Karpas-422 (cell line): ENCODE results near the gene PLXNA1. TPM values are rescaled to one million over a fixed set of nuclear protein-coding genes. Genes with fewer than 3 reads are reported as not detected.

Experiments
- DNase-seq: peaks from one replicate; pipeline ENCODE4 v3.0.0-alpha.2; 2015
- H2AFZ ChIP-seq: fragments of 200-600 bp; sonication (generic); 2 replicates; pipeline ENCODE4 v1.6.1; 2014; ENCODE audit warnings: antibody characterized with exemption, low read length, mixed read lengths
- H3K27ac ChIP-seq: fragments of 200-600 bp; sonication (generic); 2 replicates; pipeline ENCODE4 v1.5.1; 2014; ENCODE audit warnings: mild to moderate bottlenecking, low read length, moderate library complexity
- H3K27me3 ChIP-seq: fragments of 200-600 bp; sonication (generic); 2 replicates; pipeline ENCODE4 v1.6.1; 2014; ENCODE audit warnings: low read length, mixed read lengths
- H3K36me3 ChIP-seq: fragments of 200-600 bp; sonication (generic); 2 replicates; pipeline ENCODE4 v1.6.1; 2014; ENCODE audit warnings: low read length, mixed read lengths; ENCODE audit not compliant: insufficient read depth
- H3K4me1 ChIP-seq: fragments of 200-600 bp; sonication (generic); 2 replicates; pipeline ENCODE4 v1.6.1; 2014; ENCODE audit warnings: mild to moderate bottlenecking, low read length, mixed read lengths
- H3K4me2 ChIP-seq: fragments of 200-600 bp; sonication (generic); 2 replicates; pipeline ENCODE4 v1.6.1; 2014; ENCODE audit warnings: low read length, low read depth, mild to moderate bottlenecking; ENCODE audit not compliant: poor library complexity, severe bottlenecking
- H3K4me3 ChIP-seq: fragments of 200-600 bp; sonication (generic); 2 replicates; pipeline ENCODE4 v1.5.1; 2014; ENCODE audit warnings: mild to moderate bottlenecking, antibody characterized with exemption, low read length, mixed read lengths
- H3K79me2 ChIP-seq: fragments of 200-600 bp; sonication (generic); 2 replicates; pipeline ENCODE4 v1.6.1; 2014; ENCODE audit warnings: mild to moderate bottlenecking, low read length, mixed read lengths
- H3K9ac ChIP-seq: fragments of 200-600 bp; sonication (generic); 2 replicates; pipeline ENCODE4 v1.6.0; 2014; ENCODE audit warnings: low read length
- H3K9me2 ChIP-seq: fragments of 200-600 bp; sonication (generic), shearing (Covaris generic); replicated peaks from 2 replicates; pipeline ENCODE4 v1.6.0; 2014; ENCODE audit warnings: mild to moderate bottlenecking, low read length, moderate library complexity; ENCODE audit not compliant: insufficient read depth
- H3K9me3 ChIP-seq: fragments of 300-700, 200-600 bp; sonication (generic); 2 replicates; pipeline ENCODE4 v1.6.1; 2014; ENCODE audit warnings: low read length, mixed read lengths
- H4K20me1 ChIP-seq: fragments of 200-600 bp; sonication (generic); 2 replicates; pipeline ENCODE4 v1.6.1; 2014; ENCODE audit warnings: mild to moderate bottlenecking, antibody characterized with exemption, low read length, low read depth; ENCODE audit not compliant: insufficient read depth
- total RNA-seq: library from RNA; depleted of rRNA; stranded (reverse); fragments of >200 nt; shearing (Covaris generic); gene quantifications from 2 replicates; pipeline ENCODE4 v1.2.3, GENCODE V29; 2014; ENCODE audit warnings: low replicate concordance

The PLXNA1 gene
- total RNA-seq, 1 experiment from 2014 or later = 7.5 TPM

DNA sequence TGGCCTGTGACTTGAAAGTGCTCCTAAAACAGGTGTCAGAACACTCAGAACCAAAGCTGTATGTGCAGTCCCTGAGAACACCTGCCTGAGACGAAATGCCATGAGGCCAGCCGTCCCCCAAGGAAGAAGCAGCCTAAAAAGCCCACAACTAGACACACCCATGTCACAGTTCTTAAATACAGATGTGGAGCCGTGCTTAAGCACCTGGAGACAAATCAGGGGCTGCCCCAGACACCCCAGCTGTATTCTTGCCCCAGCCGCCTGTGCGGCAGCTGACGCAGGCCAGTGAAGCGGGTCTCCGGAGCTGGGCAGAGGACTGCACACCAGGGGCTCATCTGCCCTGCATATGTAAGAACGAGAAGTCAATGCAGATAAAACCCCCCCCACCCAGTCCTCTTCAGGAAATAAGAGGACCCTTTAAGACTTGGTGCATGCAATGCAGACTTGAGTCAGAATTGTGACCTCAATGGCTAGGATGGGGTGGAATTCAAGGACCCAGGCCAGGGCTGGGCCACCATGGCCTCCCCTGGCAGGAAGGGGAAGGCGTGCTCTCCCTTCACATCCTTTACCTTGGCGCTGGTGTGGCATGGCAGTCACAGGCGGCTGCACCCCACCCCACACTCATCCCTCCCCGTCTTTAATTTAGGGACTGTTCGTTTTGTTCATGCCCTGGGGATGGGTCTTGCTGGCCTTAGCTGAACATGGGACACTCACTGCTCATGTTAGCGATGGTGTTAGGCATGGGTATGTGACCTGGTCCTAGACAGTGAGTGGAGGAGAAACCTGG is 27.7 kb upstream of the PLXNA1 start:
- Histone ChIP-seq H4K20me1 (0 out of 2 replicates have a peak, but pooled peaks cover 10% of the 10 kb centered on the region), H3K36me3 (no peaks in the 10 kb centered on the region), H3K79me2 (no peaks in the 10 kb centered on the region), H3K4me2 (no peak overlapping the region), H3K4me3 (no peak overlapping the region), H3K9ac (no peak overlapping the region), H3K4me1 (peaks cover 10% of the 10 kb centered on the region; the same call in 1 of the 2 replicates), H3K27me3 (no peaks in the 10 kb centered on the region), H3K27ac (no peak overlapping the region), H3K9me3 (no peaks in the 10 kb centered on the region), H3K9me2 (no peaks in the 10 kb centered on the region), H2AFZ (no peak overlapping the region)
- DNase-seq = peak; percentile 51

DNA sequence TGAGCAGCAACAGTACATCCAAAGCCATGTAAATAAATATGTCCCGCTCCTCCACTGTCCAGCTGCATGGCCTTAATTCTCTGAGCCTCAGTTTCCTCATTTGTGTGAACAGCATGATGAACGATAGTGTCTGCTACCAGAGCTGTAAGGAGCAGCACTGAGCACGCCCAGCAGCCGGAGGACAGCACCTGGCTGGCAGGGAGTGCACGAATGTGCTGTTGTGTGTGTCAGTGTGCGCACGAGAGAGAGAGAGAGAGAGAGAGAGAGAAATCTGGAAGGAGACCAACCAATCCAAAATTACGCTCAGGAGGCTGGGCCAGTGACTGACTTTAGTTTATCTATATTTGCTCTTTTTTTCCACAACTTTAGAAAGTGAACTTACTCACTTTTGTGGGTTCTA is 26.6 kb upstream of the PLXNA1 start:
- peaks cover 10% of the 10 kb centered on the region; the same call in 1 of the 2 replicates for H3K4me1 ChIP-seq
- H3K36me3 ChIP-seq = no peaks in the 10 kb centered on the region
- no peaks in the 10 kb centered on the region for H3K9me3 ChIP-seq
- H3K9ac ChIP-seq = no peak overlapping the region
- no peak for DNase-seq
- H2AFZ ChIP-seq = no peak overlapping the region
- H3K4me2 ChIP-seq = no peak overlapping the region
- H3K4me3 ChIP-seq = no peak overlapping the region
- H3K9me2 ChIP-seq = no peaks in the 10 kb centered on the region
- H3K27ac ChIP-seq = no peak overlapping the region
- H4K20me1 ChIP-seq = 0 out of 2 replicates have a peak, but pooled peaks cover 10% of the 10 kb centered on the region
- H3K79me2 ChIP-seq = no peaks in the 10 kb centered on the region
- no peaks in the 10 kb centered on the region for H3K27me3 ChIP-seq

DNA sequence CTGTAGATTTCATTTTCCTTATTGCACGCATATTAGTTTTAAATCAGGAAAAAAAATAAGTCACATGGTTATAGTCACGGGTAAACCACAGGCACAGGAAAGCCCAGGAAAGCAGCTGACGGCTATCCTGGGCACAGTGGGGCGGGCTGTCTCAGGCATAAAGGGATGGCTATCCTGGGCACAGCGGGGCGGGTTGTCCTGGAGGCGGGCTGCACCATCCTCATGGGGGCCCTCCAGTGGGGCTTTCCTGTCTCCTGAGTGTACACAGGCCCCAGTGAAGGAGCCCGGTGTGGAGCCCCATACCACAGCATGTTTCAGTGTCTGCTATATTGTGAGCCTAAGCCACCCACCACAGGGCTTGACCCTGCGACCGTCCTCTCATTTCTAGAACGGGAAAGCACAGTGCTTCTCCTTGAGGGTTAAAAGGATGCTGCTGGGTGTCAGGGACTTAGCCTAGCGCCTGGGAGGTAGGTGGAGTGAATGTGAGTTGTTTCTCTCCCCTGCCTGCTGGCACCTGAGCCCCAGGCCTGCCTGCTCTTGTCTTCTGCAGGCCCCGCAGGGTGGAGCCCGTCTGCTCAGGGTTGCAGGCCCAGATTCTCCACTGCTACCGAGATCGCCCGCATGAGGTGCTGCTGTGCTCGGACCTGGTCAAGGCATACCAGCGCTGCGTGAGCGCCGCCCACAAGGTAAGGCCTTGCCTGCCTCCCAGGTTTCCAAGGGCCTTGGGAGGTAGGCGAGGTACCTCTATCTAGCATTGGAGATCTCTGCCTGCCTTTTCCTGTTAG is 25.9 kb upstream of the PLXNA1 start:
- H3K4me1 ChIP-seq = peaks cover 10% of the 10 kb centered on the region; the same call in 1 of the 2 replicates
- no peak overlapping the region for H2AFZ ChIP-seq
- no peak overlapping the region for H3K4me3 ChIP-seq
- H4K20me1 ChIP-seq = 0 out of 2 replicates have a peak, but pooled peaks cover 10% of the 10 kb centered on the region
- no peaks in the 10 kb centered on the region for H3K79me2 ChIP-seq
- H3K9me3 ChIP-seq = no peaks in the 10 kb centered on the region
- H3K9ac ChIP-seq = no peak overlapping the region
- H3K36me3 ChIP-seq = no peaks in the 10 kb centered on the region
- no peak overlapping the region for H3K4me2 ChIP-seq
- no peaks in the 10 kb centered on the region for H3K9me2 ChIP-seq
- H3K27ac ChIP-seq = no peak overlapping the region
- DNase-seq = no peak
- no peaks in the 10 kb centered on the region for H3K27me3 ChIP-seq

DNA sequence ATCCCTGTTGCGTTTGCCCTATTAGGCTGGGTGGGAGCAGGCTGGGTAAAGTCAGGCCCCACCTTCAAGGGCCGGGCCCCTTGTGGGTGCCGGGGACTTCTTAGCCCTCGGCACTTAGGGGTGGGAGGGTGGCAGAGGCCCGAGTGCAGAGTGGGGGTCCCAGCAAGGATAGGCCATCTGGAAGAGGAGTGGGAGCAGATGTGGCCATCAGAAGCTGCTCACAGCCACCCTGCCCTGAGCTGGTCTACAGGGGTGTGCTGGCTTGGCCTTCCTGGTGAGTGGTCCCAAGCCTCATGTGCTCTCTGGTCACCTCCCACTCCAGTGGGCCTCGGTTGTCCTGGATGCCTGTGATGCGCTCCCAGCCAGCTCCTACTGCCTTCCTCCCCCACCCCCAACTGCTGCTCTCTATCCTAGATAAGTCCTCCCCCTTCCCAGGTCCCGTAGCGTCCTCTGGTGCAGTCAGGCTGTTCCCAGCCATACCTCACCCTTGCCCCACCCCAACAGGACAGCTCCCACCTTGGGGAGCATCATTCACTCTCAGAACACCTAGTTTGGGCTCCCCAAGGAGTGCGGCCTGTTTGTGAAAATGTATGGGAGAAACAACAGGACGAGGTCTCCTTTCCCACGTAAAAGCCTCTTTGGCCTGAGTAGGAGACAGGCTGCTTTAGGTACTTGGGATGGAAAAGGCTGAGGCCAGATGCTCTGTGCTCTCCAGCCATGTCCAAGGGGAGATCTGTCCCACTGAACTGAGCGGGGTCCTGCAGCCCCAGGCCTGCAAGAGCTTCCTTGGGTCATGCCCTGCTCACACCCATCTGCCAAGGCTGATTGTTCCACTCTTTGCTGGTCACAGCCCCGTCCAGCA is 24.9 kb upstream of the PLXNA1 start:
- H3K36me3 ChIP-seq = no peaks in the 10 kb centered on the region
- no peaks in the 10 kb centered on the region for H3K9me3 ChIP-seq
- no peak overlapping the region for H3K27ac ChIP-seq
- H3K4me2 ChIP-seq = no peak overlapping the region
- no peaks in the 10 kb centered on the region for H3K9me2 ChIP-seq
- H3K79me2 ChIP-seq = no peaks in the 10 kb centered on the region
- DNase-seq = no peak
- no peaks in the 10 kb centered on the region for H3K27me3 ChIP-seq
- H3K9ac ChIP-seq = no peak overlapping the region
- 0 out of 2 replicates have a peak, but pooled peaks cover 10% of the 10 kb centered on the region for H4K20me1 ChIP-seq
- H3K4me1 ChIP-seq = peaks cover 10% of the 10 kb centered on the region; the same call in 1 of the 2 replicates
- H3K4me3 ChIP-seq = no peak overlapping the region
- no peak overlapping the region for H2AFZ ChIP-seq

DNA sequence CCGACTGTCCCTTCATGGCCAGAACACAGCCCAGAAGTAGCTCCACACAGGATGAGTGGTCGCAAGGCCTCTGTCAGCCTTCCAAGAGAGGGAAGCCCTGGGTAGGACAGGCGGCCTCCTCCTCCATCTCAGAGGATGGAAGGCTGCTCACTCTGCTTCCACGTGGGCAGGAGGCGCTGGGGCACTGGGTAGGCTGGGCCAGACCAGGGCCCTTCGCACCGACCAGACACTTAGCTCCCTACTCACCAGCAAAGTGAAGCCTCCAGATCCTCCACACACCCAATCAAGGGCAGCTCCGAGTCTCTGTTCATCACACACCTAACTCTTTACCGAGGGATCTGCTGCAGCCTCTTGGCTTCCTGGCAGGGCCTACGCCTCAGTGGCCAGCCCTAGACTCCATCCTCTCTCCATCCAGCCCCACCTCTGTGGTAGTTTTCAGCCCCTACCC is 24.3 kb upstream of the PLXNA1 start:
- no peak overlapping the region for H3K27ac ChIP-seq
- H4K20me1 ChIP-seq = 0 out of 2 replicates have a peak, but pooled peaks cover 10% of the 10 kb centered on the region
- H3K36me3 ChIP-seq = no peaks in the 10 kb centered on the region
- H3K9me2 ChIP-seq = no peaks in the 10 kb centered on the region
- H3K4me1 ChIP-seq = peaks cover 10% of the 10 kb centered on the region; the same call in 1 of the 2 replicates
- no peak overlapping the region for H2AFZ ChIP-seq
- DNase-seq = no peak
- H3K4me2 ChIP-seq = no peak overlapping the region
- no peaks in the 10 kb centered on the region for H3K9me3 ChIP-seq
- H3K27me3 ChIP-seq = no peaks in the 10 kb centered on the region
- H3K79me2 ChIP-seq = no peaks in the 10 kb centered on the region
- H3K9ac ChIP-seq = no peak overlapping the region
- H3K4me3 ChIP-seq = no peak overlapping the region

DNA sequence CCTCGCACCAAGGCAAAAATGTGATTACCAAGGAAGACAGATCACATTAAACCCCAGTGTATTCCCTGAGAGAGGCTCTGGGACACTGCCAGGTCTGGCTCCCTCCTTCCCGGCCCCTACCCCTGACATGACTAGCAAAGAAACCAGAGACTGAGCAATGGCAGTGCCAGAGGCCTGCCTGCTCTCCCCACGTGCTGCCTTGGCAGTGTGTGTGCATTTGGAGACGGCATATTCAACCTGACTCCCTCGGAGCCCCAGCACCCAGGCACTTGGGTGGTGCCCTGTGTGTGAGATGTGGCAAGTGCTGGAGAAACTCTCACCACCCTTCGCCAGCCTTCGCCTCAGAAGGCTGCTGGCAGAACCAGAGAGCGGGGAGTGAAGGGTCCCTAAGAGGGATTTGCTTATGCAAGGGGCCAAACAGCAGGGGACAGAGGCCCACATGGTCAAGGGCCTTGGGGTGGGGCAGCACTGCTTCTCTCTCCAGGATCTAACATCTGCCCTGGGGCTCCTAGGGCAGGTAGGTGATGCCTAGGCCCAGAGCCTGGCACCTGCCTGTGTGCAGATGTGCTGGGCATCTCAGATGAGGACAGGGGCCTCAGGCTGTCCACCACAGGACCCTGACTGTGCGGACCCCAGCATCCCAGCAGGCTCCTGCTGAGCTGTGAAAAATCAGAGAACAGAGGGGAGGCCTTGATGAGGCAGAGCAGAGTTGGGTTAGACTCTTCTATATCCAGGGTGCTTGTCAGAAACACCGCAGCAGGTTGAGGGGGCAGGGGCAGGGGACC is 23.6 kb upstream of the PLXNA1 start:
- no peaks in the 10 kb centered on the region for H3K9me2 ChIP-seq
- no peaks in the 10 kb centered on the region for H3K27me3 ChIP-seq
- H3K4me2 ChIP-seq = no peak overlapping the region
- no peaks in the 10 kb centered on the region for H3K9me3 ChIP-seq
- H3K9ac ChIP-seq = no peak overlapping the region
- no peaks in the 10 kb centered on the region for H3K79me2 ChIP-seq
- no peaks in the 10 kb centered on the region for H3K36me3 ChIP-seq
- peaks cover 10% of the 10 kb centered on the region; the same call in 1 of the 2 replicates for H3K4me1 ChIP-seq
- no peak overlapping the region for H3K4me3 ChIP-seq
- no peak overlapping the region for H3K27ac ChIP-seq
- no peak for DNase-seq
- 0 out of 2 replicates have a peak, but pooled peaks cover 10% of the 10 kb centered on the region for H4K20me1 ChIP-seq
- no peak overlapping the region for H2AFZ ChIP-seq

DNA sequence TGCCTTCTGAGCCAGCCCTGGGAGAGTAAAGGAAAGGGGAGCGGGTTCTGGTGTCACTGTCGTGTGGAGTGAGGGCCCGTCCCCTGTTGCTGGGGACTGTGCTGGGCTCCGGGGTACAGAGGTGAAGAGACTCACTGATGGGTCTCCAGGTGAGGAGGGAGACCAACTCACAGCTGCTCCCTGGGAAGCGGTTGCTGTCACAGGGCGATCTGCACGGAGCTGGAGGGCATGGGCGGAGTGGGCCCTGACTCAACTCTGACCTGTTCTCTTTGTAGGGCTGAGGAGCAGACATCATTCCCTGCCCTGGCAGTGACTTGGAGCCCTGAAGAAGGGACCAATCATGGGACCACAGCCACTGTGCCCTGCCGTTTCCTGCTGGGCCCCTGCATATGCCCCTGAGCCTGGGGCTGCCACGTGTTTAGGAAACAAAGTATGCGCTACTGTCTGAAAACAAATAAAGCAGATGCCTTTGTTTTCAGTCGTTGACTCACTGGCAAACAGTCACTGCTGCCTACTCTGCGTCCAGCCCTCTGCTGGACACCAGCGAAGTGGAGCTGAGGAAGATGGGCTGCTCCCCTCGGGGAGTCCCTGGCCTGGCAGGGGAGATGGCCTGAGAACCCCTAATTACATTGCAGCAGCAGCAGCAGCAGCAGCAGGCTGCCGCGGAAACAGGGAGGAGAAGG is 22.9 kb upstream of the PLXNA1 start:
- no peaks in the 10 kb centered on the region for H3K9me2 ChIP-seq
- no peak overlapping the region for H3K27ac ChIP-seq
- H4K20me1 ChIP-seq = 0 out of 2 replicates have a peak, but pooled peaks cover 3% of the 10 kb centered on the region
- DNase-seq = no peak
- H3K4me2 ChIP-seq = no peak overlapping the region
- no peak overlapping the region for H3K9ac ChIP-seq
- no peaks in the 10 kb centered on the region for H3K27me3 ChIP-seq
- no peaks in the 10 kb centered on the region for H3K36me3 ChIP-seq
- H3K4me3 ChIP-seq = no peak overlapping the region
- peaks cover 3% of the 10 kb centered on the region; the same call in 1 of the 2 replicates for H3K4me1 ChIP-seq
- H3K9me3 ChIP-seq = no peaks in the 10 kb centered on the region
- no peak overlapping the region for H2AFZ ChIP-seq
- no peaks in the 10 kb centered on the region for H3K79me2 ChIP-seq
